RCC 7860 (cell line): ENCODE measurements around the gene CHRNG.

Source experiments
- DNase-seq: peaks from one replicate; pipeline ENCODE4 v3.0.0-alpha.2; 2015; ENCODE audit warnings: low spot score
- FAIRE-seq: peaks from 2 replicates; lab custom pipeline; 2012; peaks lifted over from hg19 to GRCh38; lab: Jason Lieb, UNC

Gene CHRNG

GRCh38 chr2:232574674-232575403 is 35.3 kb downstream of the CHRNG start:
- DNase-seq (no peak), FAIRE-seq (no peak)

- DNase-seq (no peak), FAIRE-seq (no peak)
Observed at GRCh38 chr2:232575404-232575746, 35.9 kb downstream of the CHRNG start.

DNA sequence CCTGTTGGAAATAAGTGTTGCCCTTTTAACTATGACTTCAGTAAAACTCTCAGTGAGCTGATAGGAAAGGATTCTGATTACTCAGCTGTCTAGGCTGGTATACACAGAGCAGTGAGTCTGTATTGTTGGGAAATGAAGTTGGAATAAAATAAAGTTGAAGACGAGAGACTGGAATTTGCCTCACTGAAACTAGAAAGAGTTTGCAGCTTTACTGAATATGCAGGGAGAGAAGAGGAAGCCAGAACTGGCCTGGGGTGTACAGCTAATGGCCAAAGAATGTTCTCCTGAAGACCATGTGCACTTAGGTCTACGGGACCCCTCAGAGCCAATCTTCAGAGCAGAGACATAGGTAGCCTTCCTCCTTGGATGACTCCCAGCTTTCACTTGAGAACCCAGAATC is 37.5 kb downstream of the CHRNG start:
- FAIRE-seq = no peak
- DNase-seq = no peak

- FAIRE-seq = no peak
- DNase-seq = no peak
Observed at GRCh38 chr2:232577841-232578240, 38.3 kb downstream of the CHRNG start.

DNA sequence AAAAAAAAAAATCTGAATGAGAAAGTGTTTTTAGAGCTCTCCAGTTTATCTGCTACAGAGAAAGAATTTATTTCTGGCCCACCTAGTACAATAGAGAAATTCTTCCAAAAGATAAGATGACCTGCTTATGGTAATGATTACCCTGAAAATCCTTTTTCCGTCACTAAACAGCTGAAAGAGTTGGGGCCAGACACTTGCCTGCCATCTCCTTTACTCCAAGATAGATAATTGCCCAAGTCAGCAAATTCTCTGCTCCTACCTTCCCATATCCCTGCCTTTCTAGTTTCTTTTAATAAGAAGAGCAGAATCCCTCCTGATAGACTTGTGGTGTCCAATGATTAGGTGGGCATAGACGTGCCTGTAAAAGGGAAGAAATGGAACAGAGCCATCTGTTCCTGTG is 39.1 kb downstream of the CHRNG start:
- FAIRE-seq (no peak), DNase-seq (no peak)

GRCh38 chr2:232580648-232580981 is 41.1 kb downstream of the CHRNG start:
- FAIRE-seq = no peak
- no peak for DNase-seq

DNA sequence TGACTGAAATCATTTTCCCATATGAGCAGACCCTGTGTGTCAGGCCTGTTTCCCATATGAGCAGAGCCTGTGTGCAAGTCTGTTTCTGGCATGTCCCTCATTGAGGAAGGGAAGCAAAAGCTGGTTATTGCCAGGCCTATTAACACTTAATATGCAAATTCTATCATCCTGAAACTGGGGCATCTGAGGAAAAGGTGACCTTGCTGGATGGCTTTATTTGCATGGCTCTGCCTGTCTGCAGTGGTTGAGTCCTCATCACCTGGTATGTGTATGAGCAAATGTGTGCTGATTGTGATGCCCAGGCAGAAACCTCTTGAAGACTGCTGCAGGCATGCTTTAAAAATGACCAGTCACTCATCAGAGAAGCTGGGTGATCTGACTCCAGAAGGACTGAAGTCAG is 42.2 kb downstream of the CHRNG start:
- DNase-seq (no peak), FAIRE-seq (no peak)

GRCh38 chr2:232584238-232584637 is 44.7 kb downstream of the CHRNG start:
- DNase-seq (no peak), FAIRE-seq (no peak)

DNA sequence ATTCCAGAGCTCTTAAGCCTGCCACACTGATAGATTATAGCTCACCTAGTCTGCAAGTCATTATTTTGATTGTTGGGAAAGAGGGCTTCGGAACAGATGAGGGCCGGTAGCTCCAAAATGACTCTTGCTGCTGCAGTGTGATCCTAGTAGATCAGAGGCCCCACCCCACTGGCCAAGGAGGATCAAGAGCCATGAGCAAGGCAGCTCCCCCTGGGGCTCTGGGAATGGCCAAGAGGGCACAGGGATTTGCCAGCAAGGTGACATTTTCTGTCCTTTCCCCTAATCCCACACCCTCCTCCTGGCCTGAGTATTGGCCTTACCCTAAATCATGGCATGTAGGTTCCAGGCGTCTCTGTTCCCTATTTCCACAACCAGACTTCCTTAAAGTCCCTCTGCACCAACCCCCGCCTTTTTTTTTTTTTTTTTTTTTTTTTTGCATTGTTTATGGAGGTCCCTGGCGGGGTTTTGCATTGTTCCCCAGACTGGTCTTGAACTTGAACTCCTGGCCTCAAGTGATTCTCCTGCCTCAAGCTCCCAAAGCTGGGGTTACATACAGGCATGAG is 47.5 kb downstream of the CHRNG start:
- FAIRE-seq = no peak
- DNase-seq = no peak

GRCh38 chr2:232587512-232587911 is 48.0 kb downstream of the CHRNG start:
- DNase-seq = no peak
- no peak for FAIRE-seq

- no peak for FAIRE-seq
- DNase-seq = no peak
Observed at GRCh38 chr2:232588031-232588430, 48.5 kb downstream of the CHRNG start.

GRCh38 chr2:232588680-232589585 is 49.4 kb downstream of the CHRNG start:
- DNase-seq (peak; percentile 16), FAIRE-seq (no peak)

- FAIRE-seq = no peak
- peak; percentile 79 for DNase-seq
Observed at GRCh38 chr2:232592772-232593395, 53.4 kb downstream of the CHRNG start.

DNA sequence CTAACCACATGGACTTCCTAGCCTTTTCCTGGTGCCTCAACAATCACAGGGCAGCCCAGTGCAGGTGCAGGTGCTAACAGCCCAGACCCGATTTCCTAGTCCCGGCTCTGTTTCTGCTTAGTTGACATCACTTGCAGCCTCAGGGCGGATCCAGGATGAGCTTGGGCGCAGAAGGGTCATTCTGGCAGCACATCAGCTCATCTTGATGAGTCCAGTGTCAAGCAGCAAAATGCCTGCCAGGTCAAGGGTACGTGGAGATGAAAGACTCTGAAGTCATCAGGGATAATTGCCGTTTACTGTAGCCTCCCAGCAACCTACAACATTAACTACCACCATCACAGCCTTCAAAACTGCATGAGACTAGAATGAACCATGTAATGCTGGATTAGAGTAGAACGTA is 54.5 kb downstream of the CHRNG start:
- no peak for DNase-seq

More for the DNA sequence above, 54.5 kb downstream of the CHRNG start:
- no peak for FAIRE-seq
